ENCODE data around the gene PRKAB1.

PRKAB1 gene

GRCh38 chr12:119630962-119631550 is 36.9 kb upstream of the PRKAB1 start:
- H3K14ac ChIP-seq (ENCODE audit: low read length): no peak overlapping the region

GRCh38 chr12:119631930-119632678 is 35.8 kb upstream of the PRKAB1 start:
- Histone ChIP-seq H2BK12ac (ENCODE audit: low read length) (no peak overlapping the region), H3K9ac (ENCODE audit: low read depth, low read length, poor library complexity) (no peak overlapping the region), H3K36me3 (replicated peaks in 1 of 2; ENCODE audit: control insufficient read depth in 2 of 2, insufficient read depth in 2 of 2, low read length in 2 of 2) (no peaks in the 10 kb centered on the region), H2BK15ac (ENCODE audit: low read length) (no peak overlapping the region), H3K79me1 (ENCODE audit: low read depth, low read length) (no peaks in the 10 kb centered on the region), H3K23ac (ENCODE audit: low read depth, low read length, poor library complexity) (no peak overlapping the region), H3K14ac (ENCODE audit: low read length) (no peak overlapping the region), H3K27ac (replicated peaks; ENCODE audit: low read length) (no peak overlapping the region), H3K27me3 (ENCODE audit: control insufficient read depth in 3 of 3, insufficient read depth in 3 of 3, low read depth in 1 of 3, low read length in 3 of 3) (peaks cover 0 to 12% (median 0%) of the 10 kb centered on the region in 3 experiments), H3K18ac (ENCODE audit: low read length) (no peak overlapping the region), H2BK120ac (ENCODE audit: low read depth, low read length) (no peak overlapping the region), H4K91ac (ENCODE audit: low read depth, low read length, poor library complexity) (no peak overlapping the region), H3K9me3 (replicated peaks in 1 of 2; ENCODE audit: control insufficient read depth in 2 of 2, insufficient read depth in 1 of 2, low read depth in 1 of 2, low read length in 2 of 2) (no peaks in the 10 kb centered on the region), H2AK5ac (ENCODE audit: low read depth, low read length) (no peak overlapping the region), H3K4me1 (ENCODE audit: control insufficient read depth in 2 of 2, insufficient read depth in 1 of 2, low read depth in 1 of 2, low read length in 2 of 2) (peaks cover 0 to 3% of the 10 kb centered on the region in 2 donors), H3K4ac (ENCODE audit: low read length) (no peak overlapping the region), H4K8ac (ENCODE audit: low read depth, low read length) (no peak overlapping the region), H2BK5ac (ENCODE audit: low read length) (no peak overlapping the region), H3K4me3 (ENCODE audit: low read length in 2 of 2) (no peak overlapping the region), H3K4me2 (ENCODE audit: insufficient read depth, low read length, poor library complexity, severe bottlenecking) (no peak overlapping the region), H2AFZ (ENCODE audit: low read length) (no peak overlapping the region)
- WGBS, 2 donors (ENCODE audit: extremely low coverage in 2 of 2, insufficient read length in 2 of 2, insufficient replicate concordance in 1 of 2): no CpG with 5 or more reads among the region's 4 CpGs
- DNase-seq (ENCODE audit: low spot score): no peak

More at GRCh38 chr12:119630962-119631550, 36.9 kb upstream of the PRKAB1 start:
- Histone ChIP-seq H2BK5ac (ENCODE audit: low read length) (no peak overlapping the region), H3K79me1 (ENCODE audit: low read depth, low read length) (no peaks in the 10 kb centered on the region), H3K4me3 (ENCODE audit: low read length in 2 of 2) (no peak overlapping the region), H3K27ac (replicated peaks; ENCODE audit: low read length) (no peak overlapping the region), H3K4me1 (ENCODE audit: control insufficient read depth in 2 of 2, insufficient read depth in 1 of 2, low read depth in 1 of 2, low read length in 2 of 2) (peaks cover 0 to 3% of the 10 kb centered on the region in 2 donors), H3K27me3 (ENCODE audit: control insufficient read depth in 3 of 3, insufficient read depth in 3 of 3, low read depth in 1 of 3, low read length in 3 of 3) (peaks cover 0 to 12% (median 0%) of the 10 kb centered on the region in 3 experiments), H2BK12ac (ENCODE audit: low read length) (no peak overlapping the region), H2BK15ac (ENCODE audit: low read length) (no peak overlapping the region), H3K9ac (ENCODE audit: low read depth, low read length, poor library complexity) (no peak overlapping the region), H3K4me2 (ENCODE audit: insufficient read depth, low read length, poor library complexity, severe bottlenecking) (no peak overlapping the region), H3K36me3 (replicated peaks in 1 of 2; ENCODE audit: control insufficient read depth in 2 of 2, insufficient read depth in 2 of 2, low read length in 2 of 2) (no peaks in the 10 kb centered on the region), H3K9me3 (replicated peaks in 1 of 2; ENCODE audit: control insufficient read depth in 2 of 2, insufficient read depth in 1 of 2, low read depth in 1 of 2, low read length in 2 of 2) (no peaks in the 10 kb centered on the region), H4K91ac (ENCODE audit: low read depth, low read length, poor library complexity) (no peak overlapping the region), H3K23ac (ENCODE audit: low read depth, low read length, poor library complexity) (no peak overlapping the region), H2AK5ac (ENCODE audit: low read depth, low read length) (no peak overlapping the region), H2BK120ac (ENCODE audit: low read depth, low read length) (no peak overlapping the region), H3K4ac (ENCODE audit: low read length) (no peak overlapping the region), H4K8ac (ENCODE audit: low read depth, low read length) (no peak overlapping the region), H3K18ac (ENCODE audit: low read length) (no peak overlapping the region), H2AFZ (ENCODE audit: low read length) (no peak overlapping the region)
- WGBS, 2 donors (ENCODE audit: extremely low coverage in 2 of 2, insufficient read length in 2 of 2, insufficient replicate concordance in 1 of 2): no CpG with 5 or more reads among the region's 1 CpG
- no peak for DNase-seq (ENCODE audit: low spot score)

GRCh38 chr12:119634743-119635142 is 33.2 kb upstream of the PRKAB1 start:
- H3K14ac ChIP-seq (ENCODE audit: low read length): no peak overlapping the region
- no peak overlapping the region for H3K27ac ChIP-seq (replicated peaks; ENCODE audit: low read length)
- H3K36me3 ChIP-seq (replicated peaks in 1 of 2; ENCODE audit: control insufficient read depth in 2 of 2, insufficient read depth in 2 of 2, low read length in 2 of 2): no peaks in the 10 kb centered on the region
- H2AK5ac ChIP-seq (ENCODE audit: low read depth, low read length): no peak overlapping the region
- H3K18ac ChIP-seq (ENCODE audit: low read length): no peak overlapping the region
- no peaks in the 10 kb centered on the region for H3K79me1 ChIP-seq (ENCODE audit: low read depth, low read length)
- H3K9me3 ChIP-seq (replicated peaks in 1 of 2; ENCODE audit: control insufficient read depth in 2 of 2, insufficient read depth in 1 of 2, low read depth in 1 of 2, low read length in 2 of 2): no peaks in the 10 kb centered on the region
- H4K91ac ChIP-seq (ENCODE audit: low read depth, low read length, poor library complexity): no peak overlapping the region
- H3K9ac ChIP-seq (ENCODE audit: low read depth, low read length, poor library complexity): no peak overlapping the region
- peaks cover 0 to 12% (median 0%) of the 10 kb centered on the region in 3 experiments for H3K27me3 ChIP-seq (ENCODE audit: control insufficient read depth in 3 of 3, insufficient read depth in 3 of 3, low read depth in 1 of 3, low read length in 3 of 3)
- no peak overlapping the region for H3K23ac ChIP-seq (ENCODE audit: low read depth, low read length, poor library complexity)
- no peaks in the 10 kb centered on the region for H3K4me1 ChIP-seq (ENCODE audit: control insufficient read depth in 2 of 2, insufficient read depth in 1 of 2, low read depth in 1 of 2, low read length in 2 of 2)
- WGBS, 2 donors (ENCODE audit: extremely low coverage in 2 of 2, insufficient read length in 2 of 2, insufficient replicate concordance in 1 of 2): no CpG with 5 or more reads among the region's 6 CpGs
- no peak overlapping the region for H2AFZ ChIP-seq (ENCODE audit: low read length)
- DNase-seq (ENCODE audit: low spot score): no peak
- no peak overlapping the region for H2BK15ac ChIP-seq (ENCODE audit: low read length)
- no peak overlapping the region for H3K4ac ChIP-seq (ENCODE audit: low read length)
- no peak overlapping the region for H2BK12ac ChIP-seq (ENCODE audit: low read length)
- no peak overlapping the region for H2BK5ac ChIP-seq (ENCODE audit: low read length)
- H4K8ac ChIP-seq (ENCODE audit: low read depth, low read length): no peak overlapping the region
- H3K4me2 ChIP-seq (ENCODE audit: insufficient read depth, low read length, poor library complexity, severe bottlenecking): no peak overlapping the region
- no peak overlapping the region for H3K4me3 ChIP-seq (ENCODE audit: low read length in 2 of 2)
- H2BK120ac ChIP-seq (ENCODE audit: low read depth, low read length): no peak overlapping the region

- Histone ChIP-seq H3K18ac (ENCODE audit: low read length) (no peak overlapping the region), H3K9ac (ENCODE audit: low read depth, low read length, poor library complexity) (no peak overlapping the region), H3K27me3 (ENCODE audit: control insufficient read depth in 3 of 3, insufficient read depth in 3 of 3, low read depth in 1 of 3, low read length in 3 of 3) (no peaks in the 10 kb centered on the region), H3K4ac (ENCODE audit: low read length) (no peak overlapping the region), H3K27ac (replicated peaks; ENCODE audit: low read length) (no peak overlapping the region), H2BK12ac (ENCODE audit: low read length) (no peak overlapping the region), H3K23ac (ENCODE audit: low read depth, low read length, poor library complexity) (no peak overlapping the region), H3K36me3 (replicated peaks in 1 of 2; ENCODE audit: control insufficient read depth in 2 of 2, insufficient read depth in 2 of 2, low read length in 2 of 2) (no peaks in the 10 kb centered on the region), H3K4me2 (ENCODE audit: insufficient read depth, low read length, poor library complexity, severe bottlenecking) (no peak overlapping the region), H2AFZ (ENCODE audit: low read length) (no peak overlapping the region), H3K4me3 (ENCODE audit: low read length in 2 of 2) (no peak overlapping the region), H3K4me1 (ENCODE audit: control insufficient read depth in 2 of 2, insufficient read depth in 1 of 2, low read depth in 1 of 2, low read length in 2 of 2) (no peaks in the 10 kb centered on the region), H2BK120ac (ENCODE audit: low read depth, low read length) (no peak overlapping the region), H3K9me3 (replicated peaks in 1 of 2; ENCODE audit: control insufficient read depth in 2 of 2, insufficient read depth in 1 of 2, low read depth in 1 of 2, low read length in 2 of 2) (no peaks in the 10 kb centered on the region), H3K14ac (ENCODE audit: low read length) (no peak overlapping the region), H2BK5ac (ENCODE audit: low read length) (no peak overlapping the region), H3K79me1 (ENCODE audit: low read depth, low read length) (no peaks in the 10 kb centered on the region), H4K8ac (ENCODE audit: low read depth, low read length) (no peak overlapping the region), H2BK15ac (ENCODE audit: low read length) (no peak overlapping the region), H2AK5ac (ENCODE audit: low read depth, low read length) (no peak overlapping the region), H4K91ac (ENCODE audit: low read depth, low read length, poor library complexity) (no peak overlapping the region)
- no CpG with 5 or more reads among the region's 4 CpGs for WGBS, 2 donors (ENCODE audit: extremely low coverage in 2 of 2, insufficient read length in 2 of 2, insufficient replicate concordance in 1 of 2)
- no peak for DNase-seq (ENCODE audit: low spot score)
These were observed 24.9 kb upstream of the PRKAB1 start for GRCh38 chr12:119642986-119643385.

All from neuronal stem cell (in vitro differentiated cells).